HG02678 (cell line): ENCODE measurements around the gene PTTG2.

Experiments
- ATAC-seq: cut with Tn5 transposase; IDR thresholded peaks from one replicate; pipeline ENCODE4 v1.9.1; 2021; ENCODE audit warnings: mild to moderate bottlenecking, moderate library complexity; ENCODE audit not compliant: unreplicated experiment

PTTG2 gene

DNA sequence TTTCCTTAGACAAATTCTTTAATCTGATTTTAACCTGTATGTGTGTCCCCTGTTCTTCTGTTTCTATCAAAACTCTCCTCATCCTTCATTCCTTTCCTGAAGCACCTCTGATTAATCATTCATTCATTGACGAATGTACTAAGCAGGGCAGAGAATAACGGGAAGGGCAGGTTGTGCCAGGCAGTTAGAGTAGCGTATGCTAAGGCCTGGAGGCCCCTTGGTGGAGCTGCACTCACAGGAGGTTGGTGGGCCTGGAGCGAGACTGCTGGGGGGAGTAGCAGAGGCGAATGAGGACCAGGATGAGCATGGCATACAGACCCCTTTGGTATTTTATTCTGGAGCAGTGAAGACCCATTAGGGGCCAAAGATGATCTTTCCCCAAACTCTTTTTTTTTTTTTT lies 22.5 kb downstream of the PTTG2 start:
- no peak for ATAC-seq

GRCh38 chr4:37983951-37984350 lies 23.8 kb downstream of the PTTG2 start:
- ATAC-seq = no peak

- no peak for ATAC-seq
Observed at GRCh38 chr4:37985730-37986275, 25.6 kb downstream of the PTTG2 start.

- no peak for ATAC-seq
Observed at GRCh38 chr4:37988670-37989069, 28.5 kb downstream of the PTTG2 start.

DNA sequence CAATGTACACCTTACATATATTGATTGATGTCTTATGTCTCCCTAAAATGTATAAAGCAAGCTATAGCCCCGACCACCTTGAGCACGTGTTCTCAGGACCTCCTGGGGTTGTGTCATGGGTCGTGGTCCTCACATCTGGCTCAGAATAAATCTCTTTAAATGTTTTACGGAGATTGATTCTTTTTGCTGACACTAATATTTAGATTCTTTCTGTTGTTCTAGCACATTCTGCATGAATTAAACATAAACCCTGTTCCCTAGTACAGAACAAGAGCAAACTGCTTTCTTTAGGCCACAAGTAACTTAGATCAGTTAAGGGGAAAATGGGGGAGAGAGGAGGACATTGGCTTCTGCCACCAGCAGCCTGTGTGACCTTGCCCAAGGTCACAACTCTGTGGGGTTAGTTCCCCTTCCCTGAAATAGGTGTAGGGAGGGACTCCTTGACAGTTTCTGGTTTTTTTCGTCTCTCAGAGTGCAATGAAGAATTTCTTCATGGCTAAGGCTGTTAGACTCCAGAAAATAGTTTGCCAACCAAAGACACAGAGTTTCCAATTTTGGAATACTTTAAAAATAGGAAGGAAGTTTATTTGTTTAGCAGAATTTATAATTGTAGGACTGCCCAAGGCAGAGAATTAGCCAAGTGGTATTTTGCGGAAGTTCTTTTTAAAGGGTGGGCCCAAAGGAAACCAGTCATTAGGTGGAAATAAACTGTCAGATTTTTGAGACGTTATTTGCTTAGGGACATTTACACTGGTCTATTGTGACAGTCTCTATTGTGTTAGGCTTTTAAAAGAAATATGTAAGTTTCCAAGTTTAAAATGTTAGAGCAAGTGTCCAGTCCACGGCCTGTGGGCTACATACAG lies 29.4 kb downstream of the PTTG2 start:
- ATAC-seq = no peak

GRCh38 chr4:37990731-37991245 lies 30.6 kb downstream of the PTTG2 start:
- no peak for ATAC-seq

DNA sequence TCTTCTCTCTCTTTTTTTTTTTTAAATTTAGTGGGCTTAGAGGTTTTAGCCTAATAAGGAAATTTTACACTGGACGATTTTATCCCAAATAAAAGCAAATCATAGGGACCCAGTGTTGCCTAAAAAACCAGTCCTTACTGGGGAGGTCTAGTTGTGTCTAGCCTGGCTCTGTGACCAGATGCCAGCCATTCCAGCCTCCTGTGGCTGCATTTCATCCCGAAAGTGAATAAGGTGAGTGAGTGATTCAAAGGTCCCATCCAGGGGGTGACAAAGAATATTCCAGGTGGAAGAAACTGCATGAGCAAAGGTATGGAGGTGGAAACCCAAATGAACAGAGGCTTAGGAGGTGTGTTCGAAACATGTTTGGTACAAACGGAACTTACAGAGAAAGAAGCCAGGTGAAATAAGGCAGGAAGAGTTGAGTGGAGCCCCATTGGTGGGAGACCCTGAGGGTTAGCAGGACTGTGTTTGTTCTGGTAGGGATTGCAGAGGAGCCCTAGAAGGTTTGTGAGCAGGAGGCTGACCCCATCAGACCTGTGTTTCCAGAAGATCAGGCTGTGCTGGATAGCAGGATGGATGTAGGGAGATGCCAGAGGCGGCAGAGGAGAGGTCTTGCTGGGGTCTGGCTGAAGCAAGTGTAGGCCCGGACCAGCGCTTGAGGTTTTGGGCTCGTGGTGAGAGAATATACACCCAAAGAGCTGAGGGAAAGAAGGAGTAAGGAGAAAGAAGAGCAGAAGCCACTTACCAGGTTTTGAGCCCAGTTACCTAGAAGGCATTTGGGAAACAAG lies 31.6 kb downstream of the PTTG2 start:
- ATAC-seq = no peak

GRCh38 chr4:37993806-37994205 lies 33.6 kb downstream of the PTTG2 start:
- no peak for ATAC-seq

- ATAC-seq = peak; percentile 84
Observed at GRCh38 chr4:37994569-37994968, 34.4 kb downstream of the PTTG2 start.

- no peak for ATAC-seq
Observed at GRCh38 chr4:37995299-37995821, 35.2 kb downstream of the PTTG2 start.

DNA sequence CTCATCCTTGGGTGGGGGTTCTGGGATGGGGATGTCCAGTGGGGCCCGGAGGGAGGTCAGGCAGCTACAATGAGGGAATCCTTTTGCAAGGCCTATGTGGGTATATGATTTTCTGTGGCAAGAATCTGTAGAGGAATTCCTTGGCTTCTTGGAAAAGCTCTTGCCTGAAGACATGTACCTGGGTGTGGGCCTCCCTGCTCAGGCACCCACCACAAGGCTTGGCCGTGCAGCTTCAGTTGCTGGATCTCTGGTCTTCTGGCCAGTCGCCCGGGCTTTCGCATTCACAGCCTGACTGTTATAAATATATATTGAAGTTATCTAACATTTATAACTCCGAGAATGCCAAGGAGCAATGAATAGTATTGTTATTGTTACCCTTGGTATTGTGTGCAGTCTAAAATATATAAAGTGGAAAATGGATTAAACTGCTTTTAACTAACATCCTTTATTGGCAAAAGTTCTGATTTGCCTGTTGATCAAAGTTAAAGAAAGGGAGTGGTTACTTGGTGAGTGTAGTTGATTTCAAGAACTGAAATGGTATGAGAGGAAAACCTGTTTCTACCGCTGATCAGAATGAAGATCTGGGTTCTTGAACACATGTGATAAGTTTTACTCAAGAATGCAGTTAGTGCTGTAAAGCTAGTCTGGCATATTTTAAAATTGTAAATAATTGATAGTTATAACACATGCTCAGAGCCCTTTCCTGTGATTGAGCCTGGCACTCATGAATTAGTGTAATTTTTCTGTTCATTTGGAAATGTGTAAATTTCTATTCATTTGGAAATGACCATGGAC lies 36.0 kb downstream of the PTTG2 start:
- no peak for ATAC-seq

- no peak for ATAC-seq
Observed at GRCh38 chr4:37998226-37998625, 38.0 kb downstream of the PTTG2 start.

DNA sequence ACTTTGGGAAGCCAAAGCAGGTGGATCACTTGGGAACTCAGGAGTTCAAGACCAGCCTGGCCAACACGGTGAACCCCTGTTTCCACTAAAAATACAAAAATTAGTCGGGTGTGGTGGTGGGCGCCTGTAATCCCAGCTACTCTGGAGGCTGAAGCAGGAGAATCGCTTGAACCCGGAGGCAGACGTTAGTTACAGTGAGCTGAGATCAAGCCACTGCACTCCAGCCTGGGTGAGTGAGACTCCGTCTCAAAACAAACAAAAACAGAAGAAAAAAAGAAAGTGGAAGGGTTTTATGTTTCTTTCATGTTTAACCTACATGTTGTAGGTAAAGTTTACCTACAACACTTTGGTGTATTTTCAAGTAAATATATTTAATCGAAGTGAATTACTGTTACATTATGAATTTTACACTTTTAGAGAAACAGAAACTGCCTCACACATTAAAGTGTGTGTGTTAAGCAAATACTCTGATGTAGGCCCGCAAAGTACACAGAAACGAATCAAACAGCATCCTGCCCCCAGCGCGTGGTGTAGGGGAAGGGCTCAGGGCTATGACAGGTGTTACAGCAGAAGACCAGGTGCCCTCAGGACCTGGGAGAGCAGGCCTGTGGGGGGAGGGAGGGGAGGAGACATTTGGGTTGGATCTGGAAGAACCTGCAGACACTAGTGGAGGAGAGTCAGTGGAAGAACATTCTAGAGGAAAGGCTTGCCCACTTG lies 39.0 kb downstream of the PTTG2 start:
- no peak for ATAC-seq

GRCh38 chr4:37999965-38000364 lies 39.8 kb downstream of the PTTG2 start:
- ATAC-seq = no peak

DNA sequence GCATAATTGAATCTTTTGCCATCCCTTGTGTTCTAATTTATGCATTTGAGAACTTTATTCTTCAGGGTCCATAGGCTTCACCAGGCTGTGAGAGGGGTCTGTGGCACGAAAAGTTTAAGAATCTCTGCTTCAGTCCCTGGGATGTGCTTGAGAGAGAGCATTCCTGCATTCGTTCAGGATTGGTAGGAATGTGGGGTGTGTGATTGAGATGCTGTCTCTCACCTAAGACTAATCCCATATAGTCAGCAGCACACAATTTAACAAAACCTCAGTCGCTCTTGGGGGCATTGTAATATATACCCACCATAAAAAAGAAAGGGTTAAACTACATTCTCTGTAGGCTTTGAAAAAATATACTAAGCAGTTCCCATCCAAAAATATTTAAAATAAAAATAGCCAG lies 41.7 kb downstream of the PTTG2 start:
- ATAC-seq = no peak

DNA sequence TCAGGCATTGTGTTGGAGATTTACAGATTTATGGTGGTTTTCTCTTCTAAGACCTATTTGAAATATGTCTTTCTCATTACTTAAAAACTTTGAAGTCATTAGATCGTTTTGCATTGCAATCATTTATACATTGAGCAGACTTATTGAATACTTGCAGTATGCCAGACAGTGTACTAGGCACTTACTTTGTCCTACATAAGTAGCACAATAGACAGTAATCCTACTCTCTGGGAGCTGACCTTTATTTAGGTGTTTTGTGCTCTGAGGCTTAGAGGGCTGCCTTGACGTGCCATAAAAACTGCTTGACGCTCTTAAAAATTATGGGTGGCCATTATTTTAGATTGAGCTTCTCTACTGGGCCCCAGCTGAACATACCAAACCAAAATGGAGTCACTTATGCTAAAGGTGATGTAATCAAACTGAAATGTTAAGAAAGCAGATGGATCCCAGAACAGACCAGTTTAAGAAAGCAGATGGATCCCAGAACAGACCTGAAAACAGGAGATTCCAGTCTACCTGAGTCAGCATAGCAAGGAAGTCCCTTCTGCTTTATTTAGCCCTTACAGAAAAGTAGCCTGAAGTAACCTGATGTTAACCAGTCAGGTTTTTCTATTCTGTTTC lies 42.4 kb downstream of the PTTG2 start:
- no peak for ATAC-seq

- no peak for ATAC-seq
Observed at GRCh38 chr4:38003102-38003501, 42.9 kb downstream of the PTTG2 start.

GRCh38 chr4:38003628-38004027 lies 43.4 kb downstream of the PTTG2 start:
- ATAC-seq = no peak

- no peak for ATAC-seq
Observed at GRCh38 chr4:38004062-38004461, 43.9 kb downstream of the PTTG2 start.
